ENCODE data around the gene CTSS.

DNA sequence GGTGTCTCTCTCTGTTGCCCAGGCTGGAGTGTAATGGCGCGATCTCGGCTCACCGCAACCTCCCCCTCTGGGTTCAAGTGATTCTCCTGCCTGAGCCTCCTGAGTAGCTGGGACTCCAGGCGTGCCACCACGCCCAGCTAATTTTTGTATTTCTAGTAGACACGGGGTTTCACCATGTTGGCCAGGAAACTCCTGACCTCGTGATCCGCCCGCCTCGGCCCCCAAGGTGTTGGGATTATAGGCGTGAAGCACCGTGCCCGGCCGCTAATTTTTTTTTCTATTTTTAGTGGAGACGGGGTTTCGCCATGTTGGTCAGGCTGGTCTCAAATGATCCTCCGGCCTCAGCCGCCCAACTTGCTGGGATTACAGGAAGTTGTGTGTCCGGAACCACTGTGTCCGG lies 45.5 kb downstream of the CTSS start:
- TF ChIP-seq CTCF (IDR thresholded peaks at IDR 0.05): no peak
- TF ChIP-seq EZH2 (IDR thresholded peaks at IDR 0.05; ENCODE audit: borderline replicate concordance, insufficient read depth, low read depth, low read length, poor library complexity, severe bottlenecking): no peak

All from B cell (primary cell).